Myocyte (in vitro differentiated cells): ENCODE data around the gene NEK5. TPM values are rescaled to one million over a fixed set of nuclear protein-coding genes. Genes with fewer than 3 reads are reported as not detected.
"Not testable (repeated sequence)": the region's sequence is repeated elsewhere in the genome, so short reads cannot be mapped to it uniquely, and the experiment has no call there.

Experiments
- DNase-seq: peaks from one replicate; pipeline ENCODE4 v3.0.0-alpha.2; 2012; ENCODE audit warnings: low read depth
- total RNA-seq: library from RNA; depleted of rRNA; stranded (reverse); fragments of >200 nt; gene quantifications from 2 replicates; pipeline ENCODE4 v1.2.3, GENCODE V29; 2014

Gene NEK5
- total RNA-seq, 1 donor from 2014 or later: not detected

DNA sequence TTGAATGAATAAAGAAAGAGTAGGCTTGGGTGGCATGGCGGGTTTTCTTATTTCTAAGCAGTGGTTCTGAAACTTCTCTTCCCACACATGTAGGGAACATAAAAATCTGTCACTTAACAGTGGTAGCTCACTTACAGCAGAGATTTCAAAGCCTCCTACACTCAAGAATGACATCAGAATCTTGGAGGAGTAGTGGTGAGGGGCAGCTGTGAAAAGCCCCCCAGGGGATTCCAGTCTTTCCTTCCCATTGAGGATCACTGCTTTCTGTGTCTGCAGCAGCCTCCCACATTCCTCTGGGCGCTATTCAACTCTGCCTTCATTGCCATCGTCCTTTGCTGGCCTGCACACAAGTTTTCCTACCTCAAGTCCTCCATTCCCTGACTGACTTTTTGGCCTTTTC is 8.6 kb upstream of the NEK5 start:
- no peak for DNase-seq

DNA sequence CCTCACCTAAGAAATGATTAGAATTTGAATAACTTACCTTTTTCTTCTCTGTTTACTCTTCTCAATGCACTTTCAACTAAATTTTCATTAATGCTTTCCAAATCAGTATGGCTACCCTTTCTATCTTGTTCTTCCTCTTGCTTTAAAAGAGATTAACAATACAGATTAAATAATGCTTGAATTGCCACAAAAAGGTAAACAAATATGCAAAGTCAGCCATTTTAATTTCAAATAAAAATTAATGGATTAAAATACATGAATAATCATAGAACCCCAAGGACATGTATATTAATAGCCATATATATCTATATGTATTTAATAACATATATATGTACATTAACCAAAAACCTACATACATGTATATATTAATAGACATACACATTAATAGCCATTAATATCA is 7.9 kb upstream of the NEK5 start:
- no peak for DNase-seq

DNA sequence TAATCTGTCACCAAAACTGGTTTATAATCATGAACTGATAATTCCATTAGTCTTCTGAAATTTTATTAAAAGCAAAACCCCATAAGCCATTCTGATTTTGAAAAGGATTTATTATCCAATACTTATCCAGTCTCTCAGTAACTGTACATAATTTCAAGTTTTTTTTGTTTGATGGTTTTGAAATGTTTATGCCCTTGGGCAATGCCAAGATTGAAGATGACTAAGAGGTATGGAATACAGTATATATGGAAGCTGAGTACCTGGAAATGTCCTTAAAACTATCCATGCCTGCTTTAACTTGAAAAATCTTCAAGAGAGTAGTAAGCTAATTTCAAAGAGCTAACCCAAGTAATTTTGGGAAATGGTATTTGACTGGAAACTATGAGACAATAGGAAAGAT is 1.8 kb upstream of the NEK5 start:
- DNase-seq: no peak

DNA sequence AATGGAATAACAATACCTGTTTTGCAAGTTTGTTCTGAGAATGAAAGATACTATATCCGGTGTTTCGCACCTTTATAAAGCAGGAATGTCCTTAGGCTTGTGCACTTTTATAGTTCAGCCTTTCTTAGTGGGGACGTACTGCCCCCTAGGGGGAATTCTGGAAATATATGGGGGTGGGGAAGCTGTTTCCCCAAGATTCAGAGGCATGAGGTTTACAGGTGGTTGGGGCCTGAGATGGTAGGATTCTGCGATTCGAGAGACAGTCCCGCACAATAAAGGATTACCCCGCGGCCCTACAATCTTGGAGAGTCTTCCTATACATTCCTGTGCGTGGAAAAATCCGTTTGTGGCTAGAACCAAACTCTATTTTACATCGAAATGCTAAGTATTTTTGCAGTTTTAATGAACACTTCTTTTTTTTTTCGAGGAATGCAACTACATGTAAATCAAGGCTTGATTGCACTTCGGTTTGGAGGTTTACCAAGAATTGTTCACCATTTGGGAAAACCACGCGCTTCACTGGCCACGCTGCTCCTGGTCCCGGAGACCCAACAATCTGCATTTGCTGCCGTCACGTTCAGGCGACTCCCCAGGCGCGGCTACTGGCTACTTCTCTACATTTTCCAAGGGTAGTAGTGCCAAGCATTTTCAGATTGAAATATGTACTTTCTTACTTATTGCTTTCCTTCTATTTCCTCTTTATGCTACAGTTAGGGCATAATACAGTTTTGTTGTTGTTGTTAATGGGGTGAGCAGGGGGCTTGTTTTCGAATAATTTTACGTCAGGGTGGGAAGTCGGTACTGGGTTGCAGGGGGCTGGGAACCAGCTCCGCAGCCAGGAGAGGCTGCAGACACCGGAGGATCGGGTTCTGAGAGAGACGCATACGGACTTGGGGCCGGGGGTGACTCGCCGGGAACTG is 830 bp downstream of the NEK5 start:
- DNase-seq: peak; percentile 76

DNA sequence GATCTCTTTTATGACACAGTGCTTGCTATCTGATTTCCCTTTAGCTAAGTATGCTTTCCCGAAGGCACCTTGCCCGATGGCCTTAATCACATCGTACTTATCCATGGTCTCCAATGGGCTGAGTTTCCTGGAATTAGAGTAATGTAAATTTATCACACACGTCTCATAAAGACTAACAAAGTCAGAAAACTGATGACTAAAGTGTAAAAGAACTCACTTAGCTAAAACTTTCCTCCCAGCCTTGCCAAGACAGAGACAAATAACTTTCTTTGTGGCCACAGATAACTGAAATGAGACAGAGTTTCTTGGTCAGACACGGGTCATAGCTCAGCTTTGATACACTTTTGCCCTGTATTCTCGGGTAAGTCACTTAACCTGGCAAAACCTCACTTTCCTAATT is 1.5 kb downstream of the NEK5 start:
- no peak for DNase-seq

DNA sequence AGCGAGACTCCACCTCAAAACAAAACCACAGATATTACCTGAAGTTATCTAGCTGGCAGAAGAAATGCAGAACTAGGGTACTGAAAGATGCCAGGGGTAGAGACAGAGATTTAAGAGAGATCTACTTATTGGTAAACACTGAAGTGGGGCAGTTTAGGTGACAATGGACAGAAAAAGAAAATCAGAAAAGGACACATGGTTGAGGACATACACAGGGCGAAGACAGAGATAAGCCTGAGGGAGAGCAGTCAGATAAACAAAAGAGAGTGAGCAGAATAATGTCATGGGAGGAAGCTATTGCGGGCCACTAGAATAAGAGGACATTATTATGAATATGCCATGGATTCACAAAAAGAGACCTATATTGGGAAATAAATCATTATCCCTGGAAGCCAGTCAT is 3.3 kb downstream of the NEK5 start:
- DNase-seq: no peak

DNA sequence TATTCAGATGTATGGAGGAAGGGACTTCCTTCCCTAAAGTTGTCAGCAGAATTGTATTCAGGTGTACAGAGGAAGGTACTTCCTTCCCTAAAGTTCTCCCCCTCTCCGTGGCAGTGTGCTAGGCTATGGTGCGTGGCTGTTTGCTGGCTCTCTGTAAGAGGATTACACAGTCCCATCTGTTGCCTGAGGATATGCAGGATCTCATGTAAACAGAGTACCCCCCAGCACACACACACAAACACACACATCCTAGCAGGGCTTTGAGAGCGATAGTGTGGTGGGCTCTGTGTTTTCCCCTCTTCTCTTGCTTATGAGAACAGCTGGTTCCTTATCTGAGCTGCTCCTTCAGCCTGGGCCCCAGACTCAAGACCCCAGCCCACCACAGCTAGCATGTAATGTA is 10.3 kb downstream of the NEK5 start:
- no peak for DNase-seq

DNA sequence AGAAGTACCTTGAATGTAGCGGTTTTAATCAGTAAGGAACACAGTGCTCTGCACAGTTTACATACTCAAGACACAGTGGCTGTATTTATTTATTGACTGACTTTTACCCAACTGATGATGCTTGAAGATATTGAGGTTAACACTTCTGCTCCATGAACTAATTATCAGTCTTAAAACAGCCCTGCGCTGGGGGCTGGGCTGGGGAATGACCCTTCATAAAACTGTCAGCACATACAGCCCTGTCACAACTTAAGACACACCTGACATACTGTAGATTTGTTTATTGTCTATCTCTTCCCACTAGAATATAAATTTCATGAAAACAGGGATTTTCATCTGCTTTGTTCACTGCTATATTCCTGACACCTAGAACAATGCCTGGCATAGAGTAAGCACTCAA is 10.8 kb downstream of the NEK5 start:
- no peak for DNase-seq

DNA sequence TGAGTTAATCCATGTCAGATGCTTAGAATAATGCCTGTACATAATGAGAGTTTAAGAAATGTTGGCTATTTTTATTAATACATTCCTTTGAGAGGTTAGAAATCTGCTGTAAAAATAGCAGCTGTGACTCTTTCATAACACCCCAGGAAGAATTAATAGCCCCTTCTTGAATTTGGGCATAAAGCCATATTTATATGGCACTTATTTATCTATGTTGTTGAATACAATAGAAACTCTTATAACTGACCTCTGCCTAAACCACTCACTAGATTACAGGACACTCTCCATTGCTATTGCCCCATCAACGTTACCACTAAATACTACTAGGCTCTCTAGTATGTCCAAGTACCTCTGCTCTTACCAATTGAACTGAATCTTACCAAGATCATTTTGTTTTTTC is 16.3 kb downstream of the NEK5 start:
- no peak for DNase-seq

DNA sequence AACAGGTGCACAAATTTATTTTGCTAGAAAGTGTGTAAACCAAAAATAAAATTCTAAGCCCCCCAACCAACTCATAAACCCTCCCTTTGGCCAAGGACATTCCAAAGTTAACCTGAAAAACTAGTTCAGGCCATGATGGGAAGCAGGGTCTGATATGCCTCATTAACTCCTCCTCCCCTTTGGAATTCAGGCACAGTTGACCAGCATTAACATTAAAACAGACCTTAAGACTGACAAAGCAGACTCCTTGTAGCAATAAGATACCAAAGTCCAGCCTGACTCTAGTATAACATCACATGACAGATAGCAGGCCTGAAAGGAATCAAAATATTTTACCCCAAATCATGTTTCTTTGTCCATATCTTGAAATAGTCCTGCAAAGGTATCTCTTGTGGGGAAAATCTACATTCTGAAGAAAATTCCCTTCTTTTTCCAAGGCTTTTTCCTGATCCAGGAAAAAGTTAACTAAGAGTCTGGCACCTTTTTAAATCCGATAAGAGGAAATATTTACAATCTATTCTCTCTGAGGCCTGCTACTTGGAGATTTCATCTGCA is 19.7 kb downstream of the NEK5 start:
- no peak for DNase-seq

DNA sequence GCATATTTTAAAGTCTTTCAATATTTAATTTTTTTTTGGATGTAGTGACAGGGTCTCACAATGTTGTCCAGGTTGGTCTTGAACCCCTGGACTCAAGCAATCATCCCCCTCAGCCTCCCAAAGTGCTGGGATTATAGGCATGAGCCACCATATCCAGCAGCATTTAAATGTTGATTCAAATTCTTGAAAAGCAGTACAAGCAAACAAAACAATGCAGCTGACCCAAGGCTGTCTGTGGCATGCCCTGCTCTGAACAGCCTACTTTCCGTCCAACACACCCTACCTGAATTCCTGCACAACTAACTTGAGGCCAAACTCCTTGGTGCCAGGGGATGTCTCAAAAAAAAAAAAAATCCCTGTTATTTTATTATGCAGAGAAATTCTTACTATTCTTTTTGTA is 23.0 kb downstream of the NEK5 start:
- DNase-seq: no peak

DNA sequence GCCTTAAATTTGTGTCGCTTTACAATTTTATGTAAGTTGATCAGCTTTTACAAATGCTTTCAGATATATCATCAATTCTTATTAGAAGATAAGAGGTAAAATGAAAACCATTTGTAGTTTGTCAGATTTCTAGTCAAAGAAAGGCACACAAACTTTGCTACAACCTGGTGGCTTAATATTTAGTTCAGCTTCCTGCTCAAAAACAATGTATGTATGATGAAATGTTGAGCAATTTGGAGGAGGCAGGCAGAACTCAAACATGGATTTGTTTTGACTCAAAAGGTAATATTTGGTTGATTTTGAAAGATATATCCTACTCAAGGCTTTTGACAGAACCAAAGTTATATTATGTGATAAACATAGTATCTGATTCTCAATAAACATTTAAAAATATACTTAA is 24.2 kb downstream of the NEK5 start:
- no peak for DNase-seq

DNA sequence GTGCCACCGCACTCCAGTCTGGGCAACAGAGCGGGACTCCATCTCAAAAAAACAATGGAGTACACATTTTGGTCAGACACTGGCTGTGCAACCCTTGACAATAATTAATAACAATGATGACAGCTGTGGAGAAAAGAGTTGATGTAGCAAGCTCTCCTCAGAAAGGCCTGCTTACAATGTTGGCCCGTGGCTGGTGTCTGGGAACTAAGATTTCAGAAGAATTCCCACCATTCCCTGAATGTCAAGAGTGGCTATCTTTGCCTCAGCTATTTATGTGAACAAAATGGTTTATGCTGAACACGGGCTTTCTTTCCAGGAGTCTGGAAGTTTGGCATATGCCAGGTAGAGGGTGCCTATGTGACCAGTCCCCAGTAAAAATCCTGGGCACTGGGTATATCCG is 25.5 kb downstream of the NEK5 start:
- DNase-seq: no peak

DNA sequence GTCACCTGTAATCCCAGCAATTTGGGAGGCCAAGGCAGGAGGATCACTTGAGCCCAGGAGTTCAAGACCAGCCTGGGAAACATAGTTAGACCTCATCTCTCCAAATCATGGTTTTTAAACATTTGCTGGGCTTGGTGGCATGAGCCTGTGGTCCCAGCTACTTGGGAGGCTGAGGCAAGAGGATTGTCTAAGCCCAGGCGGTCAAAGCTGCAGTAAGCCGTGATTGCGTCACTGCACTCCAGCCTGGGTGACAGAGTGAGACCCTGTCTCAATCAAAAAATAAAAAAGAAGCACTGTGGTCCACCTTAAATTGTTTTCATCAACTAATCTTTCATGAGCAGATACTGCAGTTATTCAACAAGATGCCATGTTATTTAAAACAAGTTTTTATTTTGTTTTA is 26.4 kb downstream of the NEK5 start:
- DNase-seq: not testable (repeated sequence)

DNA sequence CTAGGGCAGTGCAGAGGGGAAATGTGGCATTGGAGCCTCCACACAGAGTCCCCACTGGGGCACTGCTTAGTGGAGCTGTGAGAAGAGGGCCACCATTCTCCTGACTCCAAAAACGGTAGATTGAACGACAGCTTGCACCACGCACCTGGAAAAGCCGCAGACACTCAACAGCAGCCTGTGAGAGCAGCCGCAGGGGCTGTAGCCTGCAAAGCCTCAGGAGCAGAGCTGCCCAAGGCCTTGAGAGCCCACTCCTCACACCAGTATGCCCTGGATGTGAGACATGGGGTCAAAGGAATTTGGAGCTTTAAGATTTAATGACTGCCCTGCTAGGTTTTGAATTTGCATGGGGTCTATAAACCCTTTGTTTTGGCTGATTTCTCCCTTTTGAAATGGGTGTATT is 31.7 kb downstream of the NEK5 start:
- no peak for DNase-seq

DNA sequence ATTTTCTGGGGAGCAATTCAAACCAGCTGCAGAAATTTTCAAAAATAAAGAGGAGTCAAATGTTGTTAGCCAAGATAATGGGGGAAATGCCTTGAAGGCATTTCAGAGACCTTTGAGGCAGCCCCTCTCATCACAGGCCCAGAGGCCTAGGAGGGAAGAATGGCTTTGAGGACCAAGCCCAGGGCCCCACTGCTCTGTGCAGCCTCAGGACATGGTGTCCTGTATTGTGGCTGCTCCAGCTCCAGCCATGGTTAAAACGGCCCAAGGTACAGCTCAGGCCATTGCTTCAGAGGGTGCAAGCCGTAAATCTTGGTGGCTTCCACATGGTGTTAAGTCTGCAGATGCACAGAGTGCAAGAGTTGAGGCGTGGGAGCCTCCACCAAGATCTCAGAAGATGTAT is 32.1 kb downstream of the NEK5 start:
- DNase-seq: no peak

DNA sequence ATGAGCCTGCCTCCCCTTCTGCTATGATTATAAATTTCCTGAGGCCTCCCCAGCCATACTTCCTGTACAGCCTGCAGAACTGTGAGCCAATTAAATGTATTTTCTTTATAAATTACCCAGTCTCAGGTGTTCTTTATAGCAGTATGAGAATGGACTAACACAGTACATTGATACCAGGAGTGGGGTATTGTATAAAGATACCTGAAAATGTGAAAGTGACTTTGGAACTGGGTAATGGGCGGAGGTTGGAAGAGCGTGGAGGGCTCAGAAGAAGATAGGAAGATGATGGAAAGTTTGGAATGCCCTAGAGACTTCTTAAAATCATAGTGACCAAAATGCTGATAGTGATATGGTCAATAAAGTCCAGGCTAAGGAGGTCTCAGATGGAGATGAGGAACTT is 32.8 kb downstream of the NEK5 start:
- no peak for DNase-seq

DNA sequence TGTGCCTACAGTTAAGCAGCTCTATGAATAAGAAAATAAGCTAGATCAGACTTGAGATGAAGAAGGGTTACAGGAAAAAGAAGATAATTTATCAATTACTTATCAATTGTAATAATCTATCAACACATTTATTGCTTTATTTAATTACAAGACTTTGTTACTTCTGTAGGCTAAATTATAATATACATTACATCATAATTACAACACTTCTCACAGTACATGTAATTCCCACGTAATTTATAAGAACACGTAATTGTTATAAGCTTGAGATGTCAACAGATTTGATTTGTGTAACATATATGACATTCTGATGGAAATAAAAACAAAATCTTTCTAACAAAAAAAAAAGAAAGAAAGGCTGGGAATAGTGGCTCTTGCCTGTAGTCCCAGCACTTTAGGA is 36.8 kb downstream of the NEK5 start:
- DNase-seq: no peak

DNA sequence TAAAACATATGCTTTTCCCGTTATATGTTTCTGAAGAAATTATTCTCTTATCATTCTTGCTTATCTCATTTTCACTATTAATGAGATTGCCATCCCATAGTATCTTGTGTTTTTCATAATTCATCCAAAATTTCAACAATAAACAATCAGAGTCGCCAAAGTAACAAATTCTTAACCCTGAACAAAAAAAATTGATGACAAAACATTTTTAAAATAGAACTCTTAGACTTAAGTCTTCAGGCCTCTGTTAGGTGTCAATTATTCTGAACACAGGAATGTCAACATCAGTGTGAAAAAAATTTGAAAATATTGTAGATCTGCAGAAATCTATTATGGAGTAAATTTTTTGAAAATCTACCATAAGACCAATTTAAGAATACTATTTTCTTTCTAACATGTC is 37.4 kb downstream of the NEK5 start:
- no peak for DNase-seq

DNA sequence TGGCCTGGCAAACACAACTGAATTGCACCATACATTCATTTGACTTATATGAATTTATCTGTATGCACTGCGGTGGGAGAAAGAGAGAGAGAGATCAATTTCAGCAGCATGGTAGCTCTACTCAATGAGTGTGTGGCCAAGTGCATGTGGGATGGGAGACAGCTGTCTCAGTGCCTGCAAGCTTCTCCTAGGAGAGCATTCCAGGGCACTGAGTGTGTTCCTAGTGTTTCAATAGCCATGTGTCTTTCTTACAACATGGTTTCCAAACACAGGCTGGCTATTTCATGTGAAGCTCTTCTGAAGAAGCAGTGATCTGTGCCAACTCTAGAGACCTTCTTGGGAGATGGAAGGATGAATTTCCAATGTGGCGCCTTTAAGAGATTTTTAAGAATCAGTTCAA is 43.5 kb downstream of the NEK5 start:
- DNase-seq: peak; percentile 95

DNA sequence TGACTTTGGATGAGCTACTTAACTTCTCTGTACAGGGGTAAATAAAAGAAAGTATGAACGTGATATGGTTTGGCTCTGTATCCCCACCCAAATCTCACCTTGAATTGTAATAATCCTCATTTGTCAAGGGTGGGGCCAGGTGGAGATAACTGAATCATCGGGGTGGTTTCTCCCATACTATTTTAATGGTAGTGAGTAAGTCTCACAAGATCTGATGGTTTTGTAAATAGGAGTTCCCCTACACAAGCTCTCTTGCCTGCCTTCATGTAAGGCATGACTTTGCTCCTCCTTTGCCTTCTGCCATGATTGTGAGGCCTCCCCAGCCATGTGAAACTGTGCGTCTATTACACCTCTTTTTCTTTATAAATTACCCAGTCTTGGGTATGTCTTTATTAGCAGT is 43.9 kb downstream of the NEK5 start:
- DNase-seq: peak; percentile 55

DNA sequence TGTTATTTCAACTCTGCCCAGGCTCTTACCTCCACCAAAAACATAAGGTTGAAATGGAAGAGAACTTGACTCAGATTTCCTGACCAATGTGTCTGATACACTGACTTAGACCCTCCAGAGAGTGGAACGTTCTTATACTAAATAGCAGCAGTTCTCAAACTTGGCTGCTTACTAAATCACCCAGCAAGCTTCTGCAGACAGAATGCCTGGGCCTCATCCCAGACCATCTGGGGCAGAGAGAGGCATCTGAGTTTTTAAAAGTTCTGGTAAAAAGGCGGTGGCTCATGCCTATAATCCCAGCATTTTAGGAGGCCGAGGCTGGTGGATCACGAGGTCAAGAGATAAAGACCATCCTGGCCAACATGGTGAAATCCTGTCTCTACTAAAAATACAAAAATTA is 46.3 kb downstream of the NEK5 start:
- DNase-seq: no peak

DNA sequence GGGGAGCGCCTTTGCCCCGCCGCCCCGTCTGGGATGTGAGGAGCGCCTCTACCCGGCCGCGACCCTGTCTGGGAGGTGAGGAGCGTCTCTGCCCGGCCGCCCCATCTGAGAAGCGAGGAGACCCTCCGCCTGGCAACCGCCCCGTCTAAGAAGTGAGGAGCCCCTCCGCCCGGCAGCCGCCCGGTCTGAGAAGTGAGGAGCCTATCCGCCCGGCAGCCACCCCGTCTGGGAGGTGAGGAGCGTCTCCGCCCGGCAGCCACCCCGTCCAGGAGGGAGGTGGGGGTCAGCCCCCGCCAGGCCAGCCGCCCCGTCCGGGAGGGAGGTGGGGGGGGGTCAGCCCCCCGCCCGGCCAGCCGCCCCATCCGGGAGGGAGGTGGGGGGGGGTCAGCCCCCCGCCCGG is 49.0 kb downstream of the NEK5 start:
- DNase-seq: not testable (repeated sequence)
